ENCODE data around the gene CIBAR2.
A peak's percentile ranks its signal among the peaks of the same experiment; 100 is the strongest.

CIBAR2 gene

GRCh38 chr16:85101956-85102630 lies 10.2 kb downstream of the CIBAR2 start:
- DNase-seq: no peak

DNA sequence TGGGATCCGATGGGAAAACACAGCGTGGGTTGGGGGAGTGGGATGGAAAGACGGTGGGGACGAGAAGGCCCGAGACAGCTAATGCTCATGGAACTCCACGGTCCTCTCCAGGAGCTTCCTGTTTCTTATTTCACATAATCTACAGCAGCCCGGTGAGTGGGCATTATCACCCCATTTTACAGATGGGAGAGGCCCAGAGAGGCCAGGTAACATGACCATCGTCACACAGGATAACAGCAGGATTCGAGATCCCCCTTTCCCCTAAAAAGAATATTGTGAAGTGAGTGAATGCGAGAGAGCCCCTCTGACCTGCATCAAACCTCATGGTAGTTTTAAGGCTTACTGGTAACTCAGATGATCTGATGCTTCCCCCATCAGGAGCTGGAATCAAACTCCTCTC lies 12.0 kb downstream of the CIBAR2 start:
- DNase-seq: no peak

GRCh38 chr16:85098565-85098964 lies 13.7 kb downstream of the CIBAR2 start:
- DNase-seq: no peak

GRCh38 chr16:85096921-85097320 lies 15.4 kb downstream of the CIBAR2 start:
- DNase-seq: no peak

- no peak for DNase-seq
These were observed 17.5 kb downstream of the CIBAR2 start for GRCh38 chr16:85094812-85095211.

DNA sequence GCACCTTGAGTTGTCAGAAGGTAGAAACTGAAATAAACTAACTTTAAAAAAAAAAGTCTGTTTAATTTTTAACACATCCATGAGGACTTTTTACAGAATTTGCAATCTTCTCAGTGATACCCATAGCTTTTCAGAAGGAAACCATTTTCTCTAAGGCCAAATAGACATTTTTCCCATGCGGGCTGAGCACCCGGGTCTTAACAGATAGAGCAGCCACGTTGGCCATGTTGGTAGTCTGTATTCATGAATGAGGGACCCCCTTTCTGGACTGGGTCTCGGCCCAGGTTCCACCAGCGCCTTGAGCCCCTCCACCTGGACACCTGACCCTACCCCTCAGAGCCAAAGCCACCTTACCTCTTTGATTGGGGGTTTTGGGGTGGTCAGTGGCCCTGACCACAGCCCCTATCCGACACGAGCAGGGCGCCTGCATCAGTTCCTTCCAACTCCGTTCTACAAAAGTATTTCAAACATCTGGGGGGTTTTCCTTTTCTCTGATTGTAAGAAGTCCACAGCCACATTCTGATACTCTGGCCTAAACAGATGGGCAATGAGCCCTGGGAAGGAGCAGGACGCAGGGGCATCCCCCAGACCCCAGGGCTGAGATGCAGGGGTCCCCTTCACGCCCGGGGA lies 18.0 kb downstream of the CIBAR2 start:
- no peak for DNase-seq

GRCh38 chr16:85093705-85094104 lies 18.6 kb downstream of the CIBAR2 start:
- DNase-seq: no peak

DNA sequence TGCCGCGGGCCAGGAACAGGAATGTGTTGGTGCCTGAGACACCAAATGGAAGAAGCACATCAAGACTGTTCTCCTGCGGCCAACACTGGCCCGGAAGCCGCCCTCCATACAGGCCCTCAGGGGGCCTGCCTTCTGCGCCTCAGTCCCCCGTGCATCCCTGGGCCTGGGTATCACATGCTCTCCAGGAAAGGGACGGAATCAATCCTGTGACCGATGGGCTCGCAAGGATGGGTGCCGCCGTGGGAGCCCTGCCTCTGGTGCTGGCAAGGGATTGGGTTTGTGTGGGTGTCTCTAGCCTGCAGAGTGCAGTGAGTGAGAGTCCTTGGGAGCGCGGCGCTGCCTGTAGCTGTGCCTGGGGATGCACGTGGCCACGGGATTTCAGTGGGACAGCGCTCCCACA lies 19.4 kb downstream of the CIBAR2 start:
- no peak for DNase-seq

DNA sequence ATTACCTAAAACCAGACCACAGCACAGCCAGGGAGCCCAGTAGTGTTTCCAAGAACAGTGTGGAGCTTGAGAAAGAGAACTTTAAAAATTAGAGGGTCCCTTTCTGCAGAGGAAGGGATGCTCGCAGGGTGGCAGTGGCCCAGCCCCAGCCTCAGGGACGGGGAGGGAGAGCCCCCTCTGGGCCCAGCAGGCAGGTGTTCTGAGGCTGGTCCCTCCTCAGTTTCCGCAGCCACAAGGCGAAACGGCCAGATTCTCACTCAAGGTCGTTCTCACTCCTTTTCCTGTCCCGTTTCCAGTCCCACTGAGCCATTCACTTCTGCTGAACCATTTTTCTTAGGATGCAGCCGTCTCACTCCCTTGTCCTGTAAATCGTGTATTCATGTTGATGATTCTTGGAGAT lies 20.0 kb downstream of the CIBAR2 start:
- no peak for DNase-seq

DNA sequence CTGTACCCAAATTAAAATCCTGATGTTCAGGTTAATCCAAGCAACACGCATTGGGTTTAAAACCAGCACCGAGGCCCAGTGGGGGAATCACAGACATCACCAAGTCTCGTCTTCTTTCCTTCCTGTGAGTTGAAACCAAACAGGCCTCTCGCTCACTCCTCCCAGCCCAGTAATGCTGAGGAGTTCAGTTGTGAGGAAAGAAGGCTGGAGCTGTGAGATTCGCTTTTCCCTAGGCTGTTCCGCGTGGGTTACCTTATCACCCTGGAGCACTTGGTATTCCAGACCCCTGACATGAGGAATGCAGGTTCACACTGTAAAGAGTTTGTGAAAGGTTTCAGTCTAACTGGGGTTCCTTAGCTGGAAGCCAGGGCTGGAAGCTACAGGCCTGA lies 20.8 kb downstream of the CIBAR2 start:
- no peak for DNase-seq

DNA sequence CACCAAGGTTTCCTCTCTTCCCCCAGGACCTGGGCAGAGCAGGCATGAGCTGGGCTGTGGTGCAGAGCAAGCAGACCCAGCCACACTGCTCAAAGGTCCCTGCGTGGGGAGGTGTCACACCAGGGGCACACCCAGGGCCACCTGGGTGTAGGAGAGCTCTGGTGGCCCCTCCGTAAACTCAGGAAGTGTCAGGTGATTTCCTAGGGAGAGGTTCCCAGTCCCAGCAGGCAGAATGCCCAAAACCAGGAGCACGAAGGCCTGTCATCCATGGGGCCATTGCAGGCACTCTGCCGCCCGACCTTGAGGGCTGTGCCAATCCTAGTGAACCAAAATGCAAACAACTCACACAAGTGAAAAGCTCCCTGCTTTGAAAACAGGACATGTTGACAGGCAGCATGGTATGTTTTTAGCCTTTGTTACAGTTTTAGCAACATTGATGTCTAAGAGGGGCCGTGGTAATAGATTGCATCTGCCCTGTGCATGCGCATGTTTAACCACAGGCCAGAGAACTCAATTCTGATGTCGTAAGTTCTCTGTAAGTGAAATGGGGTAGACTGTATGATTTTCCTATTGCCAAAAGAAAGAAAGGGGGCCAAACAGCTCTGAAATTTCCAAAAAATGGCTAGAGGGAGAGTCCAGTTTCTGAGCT lies 21.3 kb downstream of the CIBAR2 start:
- no peak for DNase-seq

DNA sequence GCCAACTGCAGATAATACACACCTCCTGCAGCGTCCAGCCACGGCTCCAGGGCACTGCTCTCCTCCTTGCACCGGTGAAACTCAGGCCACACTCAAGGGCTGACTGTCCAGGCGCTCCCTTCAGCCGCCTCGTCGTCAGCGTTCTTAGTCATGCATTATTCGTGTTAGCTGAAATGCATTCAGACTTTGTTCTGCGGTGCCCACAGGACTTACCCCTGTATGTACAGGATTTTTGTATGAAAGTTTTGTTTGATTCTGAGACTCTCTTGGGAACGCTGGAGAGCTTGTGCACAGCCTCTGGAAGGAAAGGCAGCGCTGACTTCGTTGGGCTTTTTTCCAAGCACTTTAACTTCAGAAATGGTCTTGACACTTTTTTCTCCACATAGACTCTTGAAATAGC lies 22.1 kb downstream of the CIBAR2 start:
- DNase-seq: no peak

GRCh38 chr16:85089525-85089924 lies 22.7 kb downstream of the CIBAR2 start:
- DNase-seq: no peak

DNA sequence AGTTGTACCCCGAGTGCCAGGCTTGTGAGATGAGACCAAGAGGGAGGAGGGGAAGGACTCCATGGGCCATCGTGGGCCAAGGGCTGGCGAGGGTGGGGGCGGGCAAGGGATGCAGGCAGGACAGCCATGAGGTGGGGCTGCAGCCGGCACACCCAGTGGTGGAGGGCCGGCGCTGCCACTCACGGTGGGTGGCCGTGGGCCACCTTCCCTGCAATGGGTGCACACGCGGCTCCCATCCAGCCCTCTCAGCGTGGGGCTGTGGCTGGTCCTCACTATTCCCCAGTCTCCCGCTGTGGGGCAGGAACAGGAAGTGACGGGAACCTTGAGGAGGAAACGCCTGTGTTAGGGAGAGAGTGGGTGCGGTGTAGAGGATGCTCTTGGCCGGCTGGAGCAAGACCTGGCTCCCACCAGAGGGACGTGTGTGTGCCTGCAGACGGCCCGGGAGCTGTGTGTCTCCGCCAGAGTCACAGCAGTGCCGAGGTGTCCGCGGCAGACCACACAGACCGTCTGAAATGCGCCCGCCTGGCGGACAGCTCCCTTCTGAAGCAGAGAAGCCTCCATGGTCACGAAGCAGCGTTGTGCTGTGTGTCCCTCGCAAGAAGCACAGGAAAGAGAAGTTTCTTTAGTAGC lies 23.6 kb downstream of the CIBAR2 start:
- no peak for DNase-seq

DNA sequence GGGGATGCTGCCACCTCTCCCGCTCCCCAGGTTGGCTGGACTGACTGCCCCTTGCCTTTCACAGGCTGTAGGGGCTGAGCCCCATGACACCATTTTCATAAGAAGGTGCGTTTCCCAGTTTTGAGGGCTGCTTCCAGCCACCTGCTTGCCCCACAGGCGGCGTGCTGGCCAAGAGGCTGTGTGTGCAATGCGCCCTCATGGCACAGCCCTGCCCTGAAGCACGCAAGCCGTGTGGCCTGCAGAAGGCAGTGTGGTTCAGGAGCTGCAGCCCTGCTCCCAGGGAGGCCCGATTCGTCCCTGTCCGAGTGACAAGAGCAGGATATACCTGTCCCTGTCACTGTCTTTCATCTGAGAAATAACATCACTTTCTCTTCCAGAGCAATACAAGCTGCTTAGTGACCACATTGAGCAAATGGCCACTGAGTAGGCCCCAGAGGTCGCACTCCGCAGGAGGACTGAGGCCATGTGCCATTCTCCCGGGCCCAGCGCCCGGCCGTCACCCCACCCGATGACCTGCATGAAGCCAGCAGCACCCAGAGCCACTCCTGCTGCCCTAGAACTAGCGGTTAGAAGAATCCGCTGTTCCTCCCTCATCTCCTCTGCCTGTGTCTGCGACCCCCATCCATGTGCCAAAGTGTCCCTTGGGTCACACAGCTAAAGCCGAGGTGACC lies 24.2 kb downstream of the CIBAR2 start:
- no peak for DNase-seq

- DNase-seq: peak; percentile 86
These were observed 25.7 kb downstream of the CIBAR2 start for GRCh38 chr16:85086347-85087291.

DNA sequence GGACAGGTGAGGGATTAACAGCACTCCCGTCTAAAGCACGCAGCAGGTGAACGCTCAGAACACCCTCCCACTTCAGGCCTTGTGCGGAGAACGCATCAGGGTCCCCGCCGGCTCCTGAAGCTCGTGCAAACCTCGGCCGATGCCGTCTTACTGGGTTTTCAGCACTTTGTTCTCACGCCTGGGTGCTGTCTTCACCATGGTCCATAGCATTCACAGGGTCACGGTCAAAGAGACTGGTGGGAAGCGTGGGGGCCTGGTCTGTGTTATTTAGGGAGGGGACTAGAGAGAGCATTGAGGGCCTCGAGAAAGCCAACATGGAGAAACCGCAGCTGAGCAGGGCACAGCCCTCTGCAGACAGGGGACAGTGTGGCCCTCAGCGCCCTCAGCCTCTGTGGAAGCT lies 26.6 kb downstream of the CIBAR2 start:
- DNase-seq: no peak

GRCh38 chr16:85084841-85085510 lies 27.3 kb downstream of the CIBAR2 start:
- DNase-seq: no peak

DNA sequence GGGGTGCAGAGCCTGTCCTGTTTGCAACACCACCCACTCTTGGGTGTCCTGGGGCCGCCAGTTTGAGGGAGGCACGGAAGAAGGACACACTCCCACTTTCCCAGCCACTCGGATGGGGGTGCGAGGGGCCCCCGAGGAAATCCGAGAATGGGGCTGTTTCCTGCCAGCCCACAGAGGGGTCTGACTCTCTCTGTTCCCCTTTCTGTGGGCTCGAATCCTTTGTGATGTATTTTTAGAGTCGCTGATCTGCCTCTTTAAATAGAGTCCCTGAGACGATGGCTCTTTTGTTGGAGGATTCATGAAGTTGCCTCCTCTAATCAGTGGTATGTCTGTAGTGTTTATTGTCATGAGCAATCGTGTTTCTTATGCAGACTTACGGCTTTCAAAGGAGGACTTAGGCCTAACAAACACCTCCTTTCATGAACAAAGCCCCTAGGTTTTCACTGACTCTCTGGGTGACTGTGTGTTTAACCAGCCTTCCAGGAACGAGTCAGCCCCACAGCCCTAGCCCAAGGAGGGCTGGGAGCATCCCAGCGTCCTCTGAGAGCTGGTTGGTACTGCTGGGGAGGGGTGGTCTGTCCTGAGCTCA lies 29.1 kb downstream of the CIBAR2 start:
- no peak for DNase-seq

DNA sequence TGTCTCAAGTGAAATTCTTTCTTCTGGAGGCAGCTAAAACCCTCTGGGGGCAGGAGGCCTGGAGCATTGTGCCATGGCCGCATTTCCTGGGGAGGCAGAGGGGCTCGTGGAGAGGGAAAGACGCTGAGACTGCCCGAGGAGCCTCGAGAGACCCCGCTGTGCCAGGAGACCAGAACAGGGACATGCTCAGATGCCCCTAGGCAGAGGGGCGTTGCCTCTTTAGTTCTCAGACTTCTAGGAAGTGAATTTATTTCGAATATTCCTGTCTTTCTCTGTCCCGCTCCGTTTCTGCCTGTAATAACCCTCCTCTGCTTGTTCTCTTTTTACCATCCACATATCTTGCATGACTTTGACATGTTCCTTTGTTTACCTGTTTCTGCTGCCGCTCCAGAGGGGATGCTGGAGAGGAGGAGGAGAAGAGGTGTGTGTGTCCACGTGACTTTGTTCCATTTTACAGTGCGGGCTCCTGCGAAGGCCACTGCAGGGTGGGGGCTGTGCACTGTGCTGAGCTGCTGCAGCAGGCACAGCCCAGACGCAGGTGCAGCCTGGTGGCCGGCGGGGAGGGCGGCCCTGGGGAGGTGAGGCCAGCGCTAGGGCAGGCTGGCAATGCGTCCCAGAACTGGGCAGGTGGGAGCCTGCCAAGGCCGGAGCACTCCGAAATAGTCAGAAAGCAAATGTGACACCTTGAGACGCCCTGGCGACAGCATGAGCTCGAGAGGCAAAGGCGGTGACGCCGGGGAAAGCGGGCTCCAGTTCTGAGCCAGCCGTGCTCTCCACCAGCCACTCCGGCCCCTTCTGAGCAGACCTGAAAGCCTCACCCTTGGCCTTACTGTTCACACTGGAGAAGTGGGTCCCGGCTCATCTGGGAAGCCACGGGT lies 29.9 kb downstream of the CIBAR2 start:
- DNase-seq: no peak

Measured in stimulated activated CD8-positive, alpha-beta memory T cell treated with anti-CD3 and anti-CD28 coated beads, Interleukin-4, amount 100 ng/mL, for 48 hours (primary cell).